Measurements from ENCODE around the gene AUTS2. TPM values are rescaled to one million over a fixed set of nuclear protein-coding genes. Genes with fewer than 3 reads are reported as not detected.

AUTS2 gene
- total and polyA plus RNA-seq, 10 of the 15 experiments (the other 5 are each of a cell fraction or from before 2014, with no cell fraction given) = 6.4 to 55.6 (median 21.6) TPM

DNA sequence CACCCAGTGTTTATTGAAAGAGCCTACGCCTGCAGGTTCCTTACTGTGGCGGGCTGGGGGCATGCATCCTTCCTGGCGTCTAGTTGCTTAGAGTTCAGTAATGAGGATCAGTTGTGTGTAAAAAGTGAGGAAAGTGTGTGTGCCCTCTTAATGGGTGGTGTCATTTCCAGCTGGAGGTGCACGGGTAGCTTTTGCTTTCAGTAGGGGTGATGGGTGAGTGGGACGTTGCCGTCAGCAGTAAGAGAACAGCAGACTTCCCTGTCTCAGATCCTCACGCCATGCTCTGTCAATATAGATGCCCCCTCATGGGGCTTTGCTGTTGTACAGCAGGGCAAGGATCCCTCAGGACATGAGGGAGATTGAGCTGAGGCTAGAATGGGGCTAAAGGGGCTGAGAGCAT, 1181.0 kb downstream of the AUTS2 start:
- H3K27me3 ChIP-seq (replicated peaks in 1 of 2; ENCODE audit: control insufficient read depth in 2 of 2, insufficient read depth in 2 of 2, low read length in 1 of 2) = no peaks in the 10 kb centered on the region
- ChIA-PET RAD21 (ENCODE audit: unreplicated experiment) (interaction anchor here (1.4 to 7.5 kb wide), 3 partner anchors 8 to 80 kb away, joined by 3 to 125 read pairs (median 29); no protein-coding TSS in a partner anchor), POLR2A (interaction anchor here (0.6 kb wide), 1 partner anchor 39 kb away, joined by 4 read pairs; no protein-coding TSS in a partner anchor), CTCF (interaction anchor here (0.8 to 7.1 kb wide), 5 partner anchors 10 to 1701 kb away, joined by 3 to 131 read pairs (median 7); no protein-coding TSS in a partner anchor), SMC1A (ENCODE audit: uncharacterized antibody, unreplicated experiment) (interaction anchor here (0.7 to 12.4 kb wide), 8 partner anchors 18 to 1855 kb away, joined by 3 to 177 read pairs (median 4); no protein-coding TSS in a partner anchor)
- in situ Hi-C loops (cut with MboI) (no loop called here), intact Hi-C loops (cut with micrococcal nuclease; ENCODE audit: unreplicated experiment) (loop anchor here (5.0 kb wide), 1 partner anchor 82 kb away; no protein-coding TSS in a partner anchor)
- H4K20me1 ChIP-seq (ENCODE audit: control insufficient read depth, insufficient read depth) = no peaks in the 10 kb centered on the region
- ATAC-seq (no peak), FAIRE-seq (no peak), DNase-seq (ENCODE audit: low read depth, low spot score) (no peak)
- TF ChIP-seq PML (IDR thresholded peaks at IDR 0.05; ENCODE audit: low read length) = no peak
- TF ChIP-seq RAD21 (IDR thresholded peaks at IDR 0.05; ENCODE audit: insufficient read depth, low read depth, low read length) = no peak
- TF ChIP-seq STAT1 (conservative IDR thresholded peaks at IDR 0.05) = no peak
- no peak for TF ChIP-seq NR2C1 (IDR thresholded peaks at IDR 0.05)
- TF ChIP-seq EED (IDR thresholded peaks at IDR 0.05; ENCODE audit: low read depth) = no peak
- no peak for TF ChIP-seq CREM (IDR thresholded peaks at IDR 0.05; ENCODE audit: low read depth)
- TF ChIP-seq SPI1 (IDR thresholded peaks at IDR 0.05; ENCODE audit: borderline replicate concordance, insufficient read depth, low read depth, low read length) = no peak
- TF ChIP-seq KDM1A (IDR thresholded peaks at IDR 0.05; ENCODE audit: borderline replicate concordance) = no peak
- TF ChIP-seq SP1 (IDR thresholded peaks at IDR 0.05; ENCODE audit: low read depth, low read length) = no peak
- no peak for TF ChIP-seq KAT2A (conservative IDR thresholded peaks at IDR 0.05; ENCODE audit: control insufficient read depth, low read depth, low read length)
- TF ChIP-seq, protein P1, sequence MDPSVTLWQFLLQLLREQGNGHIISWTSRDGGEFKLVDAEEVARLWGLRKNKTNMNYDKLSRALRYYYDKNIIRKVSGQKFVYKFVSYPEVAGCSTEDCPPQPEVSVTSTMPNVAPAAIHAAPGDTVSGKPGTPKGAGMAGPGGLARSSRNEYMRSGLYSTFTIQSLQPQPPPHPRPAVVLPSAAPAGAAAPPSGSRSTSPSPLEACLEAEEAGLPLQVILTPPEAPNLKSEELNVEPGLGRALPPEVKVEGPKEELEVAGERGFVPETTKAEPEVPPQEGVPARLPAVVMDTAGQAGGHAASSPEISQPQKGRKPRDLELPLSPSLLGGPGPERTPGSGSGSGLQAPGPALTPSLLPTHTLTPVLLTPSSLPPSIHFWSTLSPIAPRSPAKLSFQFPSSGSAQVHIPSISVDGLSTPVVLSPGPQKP (IDR thresholded peaks at IDR 0.05; ENCODE audit: low read depth, low read length) = no peak
- TF ChIP-seq NFIC (IDR thresholded peaks at IDR 0.05; ENCODE audit: low read depth, low read length) = no peak
- no peak for TF ChIP-seq TAF1 (IDR thresholded peaks at IDR 0.05; ENCODE audit: borderline replicate concordance, low read depth, low read length)
- TF ChIP-seq MEF2B (IDR thresholded peaks at IDR 0.05; ENCODE audit: partially characterized antibody, poor library complexity, severe bottlenecking) = no peak
- no peak for TF ChIP-seq NFYA (IDR thresholded peaks at IDR 0.05; ENCODE audit: borderline replicate concordance, low read depth, low read length)
- no peak overlapping the region for H2AFZ ChIP-seq (ENCODE audit: control insufficient read depth, low read depth, low read length)
- 68% methylated on average over 7 of the region's 7 CpGs for WGBS (ENCODE audit: insufficient coverage, insufficient replicate concordance, low lambda C conversion rate, missing lambda C conversion rate)
- H3K36me3 ChIP-seq (ENCODE audit: control insufficient read depth in 2 of 2, insufficient read depth in 2 of 2, low read length in 1 of 2) = peaks cover 21 to 42% of the 10 kb centered on the region in 2 experiments
- H3K9ac ChIP-seq (ENCODE audit: control insufficient read depth, insufficient read depth, low read length) = no peak overlapping the region
- no peaks in the 10 kb centered on the region for H3K9me3 ChIP-seq (replicated peaks; ENCODE audit: control insufficient read depth, insufficient read depth, low read length)
- no peak overlapping the region for H3K4me3 ChIP-seq
- peak overlapping the region; percentile 13 for H3K27ac ChIP-seq (ENCODE audit: control insufficient read depth, insufficient read depth)
- H3K79me2 ChIP-seq (ENCODE audit: control insufficient read depth, insufficient read depth, low read length) = no peaks in the 10 kb centered on the region
- H3K4me1 ChIP-seq (ENCODE audit: control insufficient read depth, insufficient read depth, low read length) = peaks cover 14% of the 10 kb centered on the region
- no TSS peak for BruUV-seq (replicated peaks)
- H3K4me2 ChIP-seq (ENCODE audit: control insufficient read depth, insufficient read depth) = peak overlapping the region; percentile 30; the same call in 1 of the 2 replicates

Measured in GM12878 (cell line).